HepG2 (cell line): ENCODE data around the gene DIP2C. TPM values are rescaled to one million over a fixed set of nuclear protein-coding genes. Genes with fewer than 3 reads are reported as not detected.

Source experiments
- ATAC-seq: fragments of 200-7000 bp; cut with Tn5 transposase; 3 replicates; pipeline ENCODE4 v1.9.1; 2020; ENCODE audit warnings: mild to moderate bottlenecking, moderate library complexity
- BruUV-seq: library from RNA; stranded (reverse); fragments of 400-500 nt; replicated peaks from 2 replicates; lab custom pipeline; 2021; lab: Mats Ljungman, UMichigan
- CTCF ChIA-PET: fragments of 300-600 bp; formaldehyde crosslinking; extraction: SDS; loops from one replicate; lab custom pipeline; 2021; ENCODE audit warnings: low total read pairs, inconsistent platforms, low intra/inter-chr PET ratio; lab: Yijun Ruan, JAX
- POLR2A ChIA-PET: fragments of 350-600 bp; sonication (Branson Sonifier 250); formaldehyde crosslinking; loops from one replicate; lab custom pipeline; 2020; ENCODE audit warnings: antibody characterized with exemption, inconsistent platforms; lab: Yijun Ruan, JAX
- DNase-seq: peaks from one replicate; pipeline ENCODE4 v3.0.0-alpha.2; 2015; ENCODE audit warnings: low spot score
- FAIRE-seq: peaks from 3 replicates; lab custom pipeline; 2011; peaks lifted over from hg19 to GRCh38; lab: Jason Lieb, UNC
- H2AFZ ChIP-seq: one replicate; pipeline ENCODE4 v1.6.1; 2011; ENCODE audit warnings: low read length, inconsistent platforms
- H3K27ac ChIP-seq: fragments of 300-600 bp; 3 replicates; pipeline ENCODE4 v1.8.0; 2011; ENCODE audit warnings: mixed run types, mild to moderate bottlenecking, mixed read lengths, low read length, inconsistent platforms; ENCODE audit not compliant: insufficient read depth; ENCODE audit errors: extremely low read length
- H3K27me3 ChIP-seq, 2 experiments: fragments of 200-600 bp in 1 of 2; 2 replicates in 1 of 2; 3 replicates in 1 of 2; pipeline versions ENCODE4 v1.6.0 to v1.8.0; 2011; ENCODE audit warnings: low read length in 2 of 2, mild to moderate bottlenecking in 2 of 2, moderate library complexity in 2 of 2, inconsistent platforms in 1 of 2; ENCODE audit not compliant: insufficient read depth in 2 of 2, control insufficient read depth in 1 of 2
- H3K36me3 ChIP-seq, 2 experiments: fragments of 200-600 bp in 1 of 2; replicated peaks in 1 of 2; 2 replicates in 1 of 2; 3 replicates in 1 of 2; pipeline versions ENCODE4 v1.5.1 to v1.8.0; 2011; ENCODE audit warnings: low read length in 2 of 2, inconsistent platforms in 1 of 2; ENCODE audit not compliant: insufficient read depth in 2 of 2, control insufficient read depth in 1 of 2
- H3K4me1 ChIP-seq: 2 replicates; pipeline ENCODE4 v1.5.1; 2012; ENCODE audit warnings: low read length, inconsistent platforms; ENCODE audit not compliant: insufficient read depth
- H3K4me2 ChIP-seq: 2 replicates; pipeline ENCODE4 v1.6.0; 2011; ENCODE audit warnings: low read depth, low read length, inconsistent platforms
- H3K4me3 ChIP-seq, 3 experiments: fragments of 200-600 bp in 1 of 3; sonication (generic), shearing (Covaris generic) in 1 of 3; replicated peaks in 1 of 3; 2 replicates each; pipeline ENCODE4 v1.5.1; 2011 to 2016; ENCODE audit warnings: low read length in 3 of 3, inconsistent platforms in 2 of 3, low read depth in 2 of 3, mild to moderate bottlenecking in 2 of 3, control low read depth in 1 of 3, mixed read lengths in 1 of 3; ENCODE audit not compliant: insufficient read depth in 1 of 3
- H3K79me2 ChIP-seq: one replicate; pipeline ENCODE4 v1.6.1; 2011; ENCODE audit warnings: low read length, inconsistent platforms; ENCODE audit not compliant: insufficient read depth
- H3K9ac ChIP-seq: 2 replicates; pipeline ENCODE4 v1.6.0; 2011; ENCODE audit warnings: mild to moderate bottlenecking, low read depth, low read length, inconsistent platforms; ENCODE audit not compliant: insufficient read depth
- H3K9me3 ChIP-seq: 2 replicates; pipeline ENCODE4 v1.5.1; 2012; ENCODE audit warnings: mild to moderate bottlenecking, low read length
- H4K20me1 ChIP-seq: 2 replicates; pipeline ENCODE4 v1.6.0; 2011; ENCODE audit warnings: inconsistent platforms, mild to moderate bottlenecking, low read length, moderate library complexity; ENCODE audit not compliant: insufficient read depth
- AGO1 ChIP-seq: fragments of 200-400 bp; formaldehyde crosslinking; IDR thresholded peaks from 2 replicates; pipeline ENCODE4 v1.6.1; 2017; ENCODE audit warnings: mild to moderate bottlenecking, low read depth, low read length, moderate library complexity; ENCODE audit not compliant: poor library complexity, severe bottlenecking
- FOXM1 ChIP-seq: sonication (generic); formaldehyde crosslinking; IDR thresholded peaks from 2 replicates; pipeline ENCODE4 v1.5.0; 2020; ENCODE audit warnings: missing genetic modification reagents
- KLF16 ChIP-seq, 2 experiments: sonication (generic) in 1 of 2; formaldehyde crosslinking in 1 of 2; IDR thresholded peaks; 2 replicates each; pipeline versions ENCODE4 v1.6.1 to v1.8.0; 2016 to 2023; ENCODE audit warnings: missing genetic modification reagents in 2 of 2, missing compliant biosample characterization in 1 of 2
- PPARG ChIP-seq: conservative IDR thresholded peaks from 2 replicates; pipeline ENCODE4 v1.6.1; 2016; ENCODE audit warnings: missing biosample characterization, missing genetic modification reagents
- RBAK ChIP-seq: sonication (generic); formaldehyde crosslinking; IDR thresholded peaks from 2 replicates; pipeline ENCODE4 v1.5.1; 2020; ENCODE audit warnings: mild to moderate bottlenecking, missing genetic modification reagents
- RCOR2 ChIP-seq: IDR thresholded peaks from 2 replicates; pipeline ENCODE4 v1.6.1; 2016; ENCODE audit warnings: missing biosample characterization, missing genetic modification reagents
- YY1 ChIP-seq: IDR thresholded peaks from 2 replicates; pipeline ENCODE4 v1.6.1; 2011; ENCODE audit warnings: low read length, low read depth, moderate library complexity, mild to moderate bottlenecking; ENCODE audit not compliant: insufficient read depth, insufficient replicate concordance
- ZNF138 ChIP-seq: sonication (generic); formaldehyde crosslinking; IDR thresholded peaks from 2 replicates; pipeline ENCODE4 v1.5.0; 2020; ENCODE audit warnings: mild to moderate bottlenecking, low read depth, missing genetic modification reagents
- ZNF20 ChIP-seq: sonication (generic); formaldehyde crosslinking; IDR thresholded peaks from 2 replicates; pipeline ENCODE4 v1.4.0; 2020; ENCODE audit warnings: mild to moderate bottlenecking, moderate library complexity, missing genetic modification reagents
- ZNF329 ChIP-seq: sonication (generic); formaldehyde crosslinking; IDR thresholded peaks from 2 replicates; pipeline ENCODE4 v1.9.0; 2021; ENCODE audit warnings: low read depth, mild to moderate bottlenecking, missing genetic modification reagents
- ZNF547 ChIP-seq: sonication (generic); formaldehyde crosslinking; IDR thresholded peaks from 2 replicates; pipeline ENCODE4 v1.5.1; 2020; ENCODE audit warnings: mild to moderate bottlenecking, missing genetic modification reagents
- ZNF557 ChIP-seq: sonication (generic); formaldehyde crosslinking; IDR thresholded peaks from 2 replicates; pipeline ENCODE4 v1.4.0; 2020; ENCODE audit warnings: missing genetic modification reagents
- ZNF644 ChIP-seq: IDR thresholded peaks from 2 replicates; pipeline ENCODE4 v1.6.1; 2016; ENCODE audit warnings: low read depth
- ZNF7 ChIP-seq: IDR thresholded peaks from 2 replicates; pipeline ENCODE4 v1.6.1; 2016; ENCODE audit warnings: missing biosample characterization, missing genetic modification reagents
- WGBS: methylation state at CpG from one replicate; pipeline ENCODE4 v1.1.6; 2017; ENCODE audit warnings: low lambda C conversion rate; 5-methylcytosine and 5-hydroxymethylcytosine counted together
- in situ Hi-C: cut with HindIII; loops from 2 replicates; pipeline ENCODE4 v1.10.0; 2017; ENCODE audit warnings: low pct_unique_long_range_greater_than_20kb; ENCODE audit not compliant: extremely low pct_ligation_motif_present
- intact Hi-C: fragments of 100-400 bp; cut with micrococcal nuclease; formaldehyde crosslinking; loops from one replicate; pipeline ENCODE4 v1.10.0; 2022; ENCODE audit not compliant: unreplicated experiment
- polyA plus RNA-seq, 8 experiments: library from polyadenylated mRNA; depleted of rRNA in 3 of 8; stranded (reverse) in 7 of 8; unstranded in 1 of 8; fragments of >200 nt; fragmentation: Illumina TruSeq in 4 of 8; extraction: Trizol in 4 of 8; gene quantifications; 2 replicates each; pipeline versions ENCODE4 v1.2.1 to v1.2.3, GENCODE V29; 2011 to 2016; ENCODE audit warnings: low read depth in 4 of 8, missing spikeins in 1 of 8, mixed read lengths in 1 of 8; ENCODE audit not compliant: insufficient read depth in 1 of 8
- total RNA-seq, 5 experiments: library from RNA; depleted of rRNA; stranded (reverse); fragments of >200 nt; fragmentation: Illumina TruSeq; extraction: Trizol; gene quantifications; 2 replicates each; pipeline ENCODE4 v1.2.3, GENCODE V29; 2016; ENCODE audit warnings: low read depth in 1 of 5
- TF ChIP-seq, protein P1 (sequence below): sonication (generic); formaldehyde crosslinking; IDR thresholded peaks from 2 replicates; pipeline ENCODE4 v1.4.0; 2020; ENCODE audit warnings: mild to moderate bottlenecking, low read depth, missing genetic modification reagents
- TF ChIP-seq, protein P2 (sequence below): sonication (generic); formaldehyde crosslinking; IDR thresholded peaks from 2 replicates; pipeline ENCODE4 v1.5.0; 2020; ENCODE audit warnings: mild to moderate bottlenecking, missing genetic modification reagents

The DIP2C gene
- total and polyA plus RNA-seq, 2 of the 13 experiments (the other 11 are each of a cell fraction or from before 2014, with no cell fraction given): 2.2 to 2.7 TPM

DNA sequence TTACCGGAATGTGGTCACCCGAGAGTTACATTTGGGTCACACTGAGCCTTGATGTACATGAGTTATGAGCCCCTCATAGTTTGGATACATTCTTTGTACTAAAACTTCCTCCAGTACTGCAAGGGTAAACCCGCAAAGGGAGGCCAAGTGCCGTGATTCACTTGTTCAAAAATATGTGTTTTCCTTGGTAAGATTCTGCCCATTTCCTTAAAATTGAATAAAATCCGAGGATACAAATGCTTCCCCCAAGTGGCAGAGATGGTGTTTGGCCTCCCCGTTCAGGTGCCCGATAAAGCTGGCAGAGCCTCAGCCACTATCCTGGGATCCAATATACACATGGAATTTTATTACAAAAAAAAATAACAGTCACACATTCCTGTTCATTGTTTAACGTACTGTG lies 268.3 kb downstream of the DIP2C start:
- DNase-seq (no peak), FAIRE-seq (no peak), ATAC-seq (no peak)
- H3K27me3 ChIP-seq: no peaks in the 10 kb centered on the region
- POLR2A ChIA-PET: no interaction called here
- no peak overlapping the region for H3K4me2 ChIP-seq
- peaks cover 1 to 10% of the 10 kb centered on the region in 2 experiments; a peak in 3 of 5 replicates for H3K36me3 ChIP-seq
- H2AFZ ChIP-seq: no peak overlapping the region
- H3K4me3 ChIP-seq: no peak overlapping the region
- no peaks in the 10 kb centered on the region for H4K20me1 ChIP-seq
- CTCF ChIA-PET: no interaction called here
- no TSS peak for BruUV-seq
- in situ Hi-C loops (no loop called here), intact Hi-C loops (no loop called here)
- TF ChIP-seq KLF16 (CRISPR knock-in tag; IDR thresholded peaks at IDR 0.05): no peak
- no peak for TF ChIP-seq ZNF557 (CRISPR knock-in tag)
- TF ChIP-seq RCOR2 (CRISPR knock-in tag): no peak
- no peak for TF ChIP-seq ZNF7 (CRISPR knock-in tag)
- no peak for TF ChIP-seq ZNF138 (CRISPR knock-in tag)
- TF ChIP-seq ZNF329: no peak
- TF ChIP-seq PPARG: no peak
- no peak for TF ChIP-seq ZNF20 (CRISPR knock-in tag)
- TF ChIP-seq AGO1: no peak
- TF ChIP-seq FOXM1 (CRISPR knock-in tag): no peak
- TF ChIP-seq, protein P1, sequence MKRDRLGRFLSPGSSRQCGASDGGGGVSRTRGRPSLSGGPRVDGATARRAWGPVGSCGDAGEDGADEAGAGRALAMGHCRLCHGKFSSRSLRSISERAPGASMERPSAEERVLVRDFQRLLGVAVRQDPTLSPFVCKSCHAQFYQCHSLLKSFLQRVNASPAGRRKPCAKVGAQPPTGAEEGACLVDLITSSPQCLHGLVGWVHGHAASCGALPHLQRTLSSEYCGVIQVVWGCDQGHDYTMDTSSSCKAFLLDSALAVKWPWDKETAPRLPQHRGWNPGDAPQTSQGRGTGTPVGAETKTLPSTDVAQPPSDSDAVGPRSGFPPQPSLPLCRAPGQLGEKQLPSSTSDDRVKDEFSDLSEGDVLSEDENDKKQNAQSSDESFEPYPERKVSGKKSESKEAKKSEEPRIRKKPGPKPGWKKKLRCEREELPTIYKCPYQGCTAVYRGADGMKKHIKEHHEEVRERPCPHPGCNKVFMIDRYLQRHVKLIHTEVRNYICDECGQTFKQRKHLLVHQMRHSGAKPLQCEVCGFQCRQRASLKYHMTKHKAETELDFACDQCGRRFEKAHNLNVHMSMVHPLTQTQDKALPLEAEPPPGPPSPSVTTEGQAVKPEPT (CRISPR knock-in tag): no peak
- TF ChIP-seq YY1: no peak
- no peak for TF ChIP-seq ZNF547 (CRISPR knock-in tag)
- TF ChIP-seq, protein P2, sequence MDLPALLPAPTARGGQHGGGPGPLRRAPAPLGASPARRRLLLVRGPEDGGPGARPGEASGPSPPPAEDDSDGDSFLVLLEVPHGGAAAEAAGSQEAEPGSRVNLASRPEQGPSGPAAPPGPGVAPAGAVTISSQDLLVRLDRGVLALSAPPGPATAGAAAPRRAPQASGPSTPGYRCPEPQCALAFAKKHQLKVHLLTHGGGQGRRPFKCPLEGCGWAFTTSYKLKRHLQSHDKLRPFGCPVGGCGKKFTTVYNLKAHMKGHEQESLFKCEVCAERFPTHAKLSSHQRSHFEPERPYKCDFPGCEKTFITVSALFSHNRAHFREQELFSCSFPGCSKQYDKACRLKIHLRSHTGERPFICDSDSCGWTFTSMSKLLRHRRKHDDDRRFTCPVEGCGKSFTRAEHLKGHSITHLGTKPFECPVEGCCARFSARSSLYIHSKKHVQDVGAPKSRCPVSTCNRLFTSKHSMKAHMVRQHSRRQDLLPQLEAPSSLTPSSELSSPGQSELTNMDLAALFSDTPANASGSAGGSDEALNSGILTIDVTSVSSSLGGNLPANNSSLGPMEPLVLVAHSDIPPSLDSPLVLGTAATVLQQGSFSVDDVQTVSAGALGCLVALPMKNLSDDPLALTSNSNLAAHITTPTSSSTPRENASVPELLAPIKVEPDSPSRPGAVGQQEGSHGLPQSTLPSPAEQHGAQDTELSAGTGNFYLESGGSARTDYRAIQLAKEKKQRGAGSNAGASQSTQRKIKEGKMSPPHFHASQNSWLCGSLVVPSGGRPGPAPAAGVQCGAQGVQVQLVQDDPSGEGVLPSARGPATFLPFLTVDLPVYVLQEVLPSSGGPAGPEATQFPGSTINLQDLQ: no peak
- TF ChIP-seq ZNF644: no peak
- no peak for TF ChIP-seq RBAK (CRISPR knock-in tag)
- no peaks in the 10 kb centered on the region for H3K79me2 ChIP-seq
- H3K27ac ChIP-seq: no peak overlapping the region
- H3K4me1 ChIP-seq: no peaks in the 10 kb centered on the region
- WGBS: 96% methylated on average over 8 of the region's 8 CpGs
- H3K9ac ChIP-seq: no peak overlapping the region
- no peaks in the 10 kb centered on the region for H3K9me3 ChIP-seq
